Stimulated activated memory B cell treated with anti-CD40 and anti-IgM and Interleukin-4, amounts not matched to agents 10 μg/mL and 1 μg/mL and 100 μg/mL, for 72 hours (primary cell): ENCODE measurements around the gene SUFU.

ENCODE experiments used
- ATAC-seq: fragments of 150-1000 bp; cut with Tn5 transposase; 2 replicates; pipeline ENCODE4 v1.10.0; 2021
- H3K27ac Mint-ChIP-seq: one replicate; pipeline ENCODE4 v1.8.0; 2022; ENCODE audit warnings: mild to moderate bottlenecking, mixed read lengths
- H3K27me3 Mint-ChIP-seq: one replicate; pipeline ENCODE4 v1.8.0; 2022; ENCODE audit warnings: mixed read lengths
- H3K36me3 Mint-ChIP-seq: one replicate; pipeline ENCODE4 v1.8.0; 2022; ENCODE audit warnings: mixed read lengths
- H3K4me1 Mint-ChIP-seq: one replicate; pipeline ENCODE4 v1.8.0; 2022; ENCODE audit warnings: mixed read lengths
- H3K4me3 Mint-ChIP-seq: one replicate; pipeline ENCODE4 v1.8.0; 2022; ENCODE audit warnings: mild to moderate bottlenecking, moderate library complexity, mixed read lengths
- H3K9me3 Mint-ChIP-seq: one replicate; pipeline ENCODE4 v1.8.0; 2022; ENCODE audit warnings: mixed read lengths

The SUFU gene

GRCh38 chr10:102631525-102632393, 128.0 kb downstream of the SUFU start:
- Mint-ChIP-seq H3K27me3 (no peaks in the 10 kb centered on the region), H3K4me3 (no peak overlapping the region), H3K9me3 (no peaks in the 10 kb centered on the region), H3K4me1 (peaks cover 32% of the 10 kb centered on the region), H3K36me3 (peaks cover 25% of the 10 kb centered on the region), H3K27ac (peak overlapping the region; percentile 11)
- no peak for ATAC-seq

- peaks cover 35% of the 10 kb centered on the region for H3K4me1 Mint-ChIP-seq
- H3K36me3 Mint-ChIP-seq, result peaks cover 17% of the 10 kb centered on the region
- peak overlapping the region; percentile 66 for H3K27ac Mint-ChIP-seq
- H3K9me3 Mint-ChIP-seq, result no peaks in the 10 kb centered on the region
- no peak overlapping the region for H3K4me3 Mint-ChIP-seq
- no peaks in the 10 kb centered on the region for H3K27me3 Mint-ChIP-seq
- ATAC-seq, result no peak
Measured at GRCh38 chr10:102632394-102633111, 128.8 kb downstream of the SUFU start.

GRCh38 chr10:102633287-102633686, 129.5 kb downstream of the SUFU start:
- Mint-ChIP-seq H3K9me3 (no peaks in the 10 kb centered on the region), H3K4me3 (no peak overlapping the region)

GRCh38 chr10:102633848-102634247, 130.1 kb downstream of the SUFU start:
- no peaks in the 10 kb centered on the region for H3K9me3 Mint-ChIP-seq
- peaks cover 35% of the 10 kb centered on the region for H3K4me1 Mint-ChIP-seq
- H3K27me3 Mint-ChIP-seq, result no peaks in the 10 kb centered on the region
- ATAC-seq, result no peak
- H3K27ac Mint-ChIP-seq, result peak overlapping the region; percentile 66
- no peak overlapping the region for H3K4me3 Mint-ChIP-seq
- peaks cover 13% of the 10 kb centered on the region for H3K36me3 Mint-ChIP-seq

More at GRCh38 chr10:102633287-102633686, 129.5 kb downstream of the SUFU start:
- Mint-ChIP-seq H3K27ac (peak overlapping the region; percentile 66), H3K4me1 (peaks cover 35% of the 10 kb centered on the region), H3K27me3 (no peaks in the 10 kb centered on the region), H3K36me3 (peaks cover 13% of the 10 kb centered on the region)
- peak; percentile 35 for ATAC-seq

- H3K27me3 Mint-ChIP-seq, result no peaks in the 10 kb centered on the region
- peaks cover 35% of the 10 kb centered on the region for H3K4me1 Mint-ChIP-seq
- ATAC-seq, result no peak
- no peak overlapping the region for H3K27ac Mint-ChIP-seq
- H3K9me3 Mint-ChIP-seq, result no peaks in the 10 kb centered on the region
- no peak overlapping the region for H3K4me3 Mint-ChIP-seq
- peaks cover 13% of the 10 kb centered on the region for H3K36me3 Mint-ChIP-seq
Measured at GRCh38 chr10:102634686-102635085, 130.9 kb downstream of the SUFU start.

- Mint-ChIP-seq H3K9me3 (no peaks in the 10 kb centered on the region), H3K36me3 (peaks cover 10% of the 10 kb centered on the region), H3K4me1 (peaks cover 35% of the 10 kb centered on the region), H3K27me3 (no peaks in the 10 kb centered on the region), H3K4me3 (no peak overlapping the region), H3K27ac (peak overlapping the region; percentile 31)
- peak; percentile 56 for ATAC-seq
Measured at GRCh38 chr10:102635377-102635776, 131.6 kb downstream of the SUFU start.

- no peak for ATAC-seq
- Mint-ChIP-seq H3K27me3 (no peaks in the 10 kb centered on the region), H3K9me3 (peaks cover 3% of the 10 kb centered on the region), H3K4me3 (no peak overlapping the region), H3K36me3 (no peaks in the 10 kb centered on the region), H3K27ac (no peak overlapping the region), H3K4me1 (peaks cover 25% of the 10 kb centered on the region)
Measured at GRCh38 chr10:102639537-102639936, 135.8 kb downstream of the SUFU start.

- Mint-ChIP-seq H3K36me3 (peaks cover 17% of the 10 kb centered on the region), H3K4me3 (peak overlapping the region; percentile 85), H3K27ac (peak overlapping the region; percentile 87), H3K27me3 (no peaks in the 10 kb centered on the region), H3K4me1 (peaks cover 22% of the 10 kb centered on the region), H3K9me3 (peaks cover 3% of the 10 kb centered on the region)
- ATAC-seq, result no peak
Measured at GRCh38 chr10:102641402-102641801, 137.6 kb downstream of the SUFU start.

GRCh38 chr10:102641880-102642735, 138.3 kb downstream of the SUFU start:
- H3K4me3 Mint-ChIP-seq, result peak overlapping the region; percentile 85
- H3K27me3 Mint-ChIP-seq, result no peaks in the 10 kb centered on the region
- H3K9me3 Mint-ChIP-seq, result peaks cover 3% of the 10 kb centered on the region
- peak overlapping the region; percentile 87 for H3K27ac Mint-ChIP-seq
- H3K36me3 Mint-ChIP-seq, result peaks cover 18% of the 10 kb centered on the region
- H3K4me1 Mint-ChIP-seq, result peaks cover 23% of the 10 kb centered on the region
- ATAC-seq, result peak; percentile 84

GRCh38 chr10:102642736-102643335, 139.1 kb downstream of the SUFU start:
- peak overlapping the region; percentile 87 for H3K27ac Mint-ChIP-seq
- H3K9me3 Mint-ChIP-seq, result peaks cover 3% of the 10 kb centered on the region
- H3K4me1 Mint-ChIP-seq, result peaks cover 30% of the 10 kb centered on the region
- no peak for ATAC-seq
- no peaks in the 10 kb centered on the region for H3K27me3 Mint-ChIP-seq
- H3K36me3 Mint-ChIP-seq, result peaks cover 23% of the 10 kb centered on the region
- H3K4me3 Mint-ChIP-seq, result peak overlapping the region; percentile 85

- Mint-ChIP-seq H3K27me3 (no peaks in the 10 kb centered on the region), H3K27ac (peak overlapping the region; percentile 87), H3K4me3 (peak overlapping the region; percentile 85), H3K36me3 (peaks cover 24% of the 10 kb centered on the region), H3K4me1 (peaks cover 37% of the 10 kb centered on the region), H3K9me3 (peaks cover 3% of the 10 kb centered on the region)
- peak; percentile 0 for ATAC-seq
Measured at GRCh38 chr10:102643336-102644065, 139.7 kb downstream of the SUFU start.

- peak; percentile 4 for ATAC-seq
- peaks cover 3% of the 10 kb centered on the region for H3K9me3 Mint-ChIP-seq
- H3K4me1 Mint-ChIP-seq, result peaks cover 43% of the 10 kb centered on the region
- no peaks in the 10 kb centered on the region for H3K27me3 Mint-ChIP-seq
- peak within 1 kb of the TSS; percentile 99 for H3K4me3 Mint-ChIP-seq
- peaks cover 24% of the 10 kb centered on the region for H3K36me3 Mint-ChIP-seq
- H3K27ac Mint-ChIP-seq, result peak within 1 kb of the TSS; percentile 96
Measured at GRCh38 chr10:102644066-102644645, 140.4 kb downstream of the SUFU start, which contains the start of gene TRIM8. TSS of gene TRIM8 (plus strand) at chr10:102644479. CDS start at chr10:102644618, 139 bp downstream.

- peaks cover 3% of the 10 kb centered on the region for H3K9me3 Mint-ChIP-seq
- H3K27me3 Mint-ChIP-seq, result no peaks in the 10 kb centered on the region
- ATAC-seq, result peak; percentile 55
- H3K4me3 Mint-ChIP-seq, result peak overlapping the region; percentile 99
- peaks cover 50% of the 10 kb centered on the region for H3K4me1 Mint-ChIP-seq
- H3K36me3 Mint-ChIP-seq, result peaks cover 24% of the 10 kb centered on the region
- H3K27ac Mint-ChIP-seq, result peak overlapping the region; percentile 96
Measured at GRCh38 chr10:102644646-102645387, 141.0 kb downstream of the SUFU start.
